OCI-LY1 (cell line): ENCODE data around the gene ACVR1C.

ENCODE experiments used
- H2AFZ ChIP-seq: fragments of 200-600 bp; sonication (generic), shearing (Covaris generic); 2 replicates; pipeline ENCODE4 v1.6.0; 2014; ENCODE audit warnings: antibody characterized with exemption, mild to moderate bottlenecking, low read length
- H3F3A ChIP-seq: fragments of 200-600 bp; sonication (generic), shearing (Covaris generic); 2 replicates; pipeline ENCODE4 v1.6.0; 2014; ENCODE audit warnings: mild to moderate bottlenecking, antibody characterized with exemption, low read length, moderate library complexity; ENCODE audit not compliant: insufficient read depth
- H3K27ac ChIP-seq: fragments of 200-600 bp; sonication (generic); 2 replicates; pipeline ENCODE4 v1.5.1; 2014; ENCODE audit warnings: low read length, mixed run types, mild to moderate bottlenecking, low read depth; ENCODE audit not compliant: poor library complexity, severe bottlenecking
- H3K27me3 ChIP-seq: fragments of 200-600 bp; sonication (generic); 2 replicates; pipeline ENCODE4 v1.6.0; 2014; ENCODE audit warnings: antibody characterized with exemption, mild to moderate bottlenecking, low read length, moderate library complexity; ENCODE audit not compliant: insufficient read depth
- H3K36me3 ChIP-seq: fragments of 200-600 bp; sonication (generic); 2 replicates; pipeline ENCODE4 v1.6.1; 2014; ENCODE audit warnings: mild to moderate bottlenecking, antibody characterized with exemption, low read length, moderate library complexity, mixed read lengths; ENCODE audit not compliant: insufficient read depth
- H3K4me1 ChIP-seq: fragments of 200-600 bp; sonication (generic); 2 replicates; pipeline ENCODE4 v1.5.1; 2014; ENCODE audit warnings: mild to moderate bottlenecking, low read length, moderate library complexity; ENCODE audit not compliant: insufficient read depth, severe bottlenecking
- H3K4me2 ChIP-seq: fragments of 200-600 bp; sonication (generic), shearing (Covaris generic); 2 replicates; pipeline ENCODE4 v1.6.1; 2014; ENCODE audit warnings: low read length
- H3K4me3 ChIP-seq: fragments of 200-600 bp; sonication (generic); 2 replicates; pipeline ENCODE4 v1.5.1; 2014; ENCODE audit warnings: low read length, low read depth, mild to moderate bottlenecking, mixed read lengths; ENCODE audit not compliant: poor library complexity, severe bottlenecking
- H3K79me2 ChIP-seq: fragments of 200-600 bp; shearing (Covaris generic); 2 replicates; pipeline ENCODE4 v1.6.1; 2016; ENCODE audit warnings: mixed run types, low read length, mixed read lengths; ENCODE audit not compliant: insufficient read depth
- H3K9ac ChIP-seq: fragments of 200-600 bp; sonication (generic), shearing (Covaris generic); 2 replicates; pipeline ENCODE4 v1.6.1; 2014; ENCODE audit warnings: mild to moderate bottlenecking, low read length, mixed read lengths
- H3K9me2 ChIP-seq: fragments of 200-600 bp; sonication (generic), shearing (Covaris generic); 2 replicates; pipeline ENCODE4 v1.6.1; 2014; ENCODE audit warnings: low read depth, mild to moderate bottlenecking, low read length, mixed read lengths
- H3K9me3 ChIP-seq: fragments of 200-600 bp; shearing (Covaris generic); 2 replicates; pipeline ENCODE4 v1.6.1; 2014; ENCODE audit warnings: low read length, mixed read lengths
- H4K20me1 ChIP-seq: fragments of 200-600 bp; sonication (generic), shearing (Covaris generic); 2 replicates; pipeline ENCODE4 v1.6.0; 2016; ENCODE audit warnings: mild to moderate bottlenecking, low read length; ENCODE audit not compliant: insufficient read depth
- CTCF ChIP-seq: fragments of 200-600 bp; sonication (generic), shearing (Covaris generic); IDR thresholded peaks from 2 replicates; pipeline ENCODE4 v1.5.1; 2017; ENCODE audit warnings: mild to moderate bottlenecking, antibody characterized with exemption, low read length, moderate library complexity, mixed read lengths
- EZH2 ChIP-seq: fragments of 200-600 bp; sonication (generic), shearing (Covaris generic); IDR thresholded peaks from 2 replicates; pipeline ENCODE4 v1.8.0; 2017; ENCODE audit warnings: borderline replicate concordance, mixed run types, mild to moderate bottlenecking, antibody characterized with exemption, low read length, moderate library complexity, mixed read lengths

Gene ACVR1C

GRCh38 chr2:157603198-157603597, 25.5 kb downstream of the ACVR1C start:
- H3K36me3 ChIP-seq, result no peaks in the 10 kb centered on the region
- no peaks in the 10 kb centered on the region for H3K9me3 ChIP-seq
- H2AFZ ChIP-seq, result no peak overlapping the region
- H3K4me3 ChIP-seq, result no peak overlapping the region
- H3K27me3 ChIP-seq, result no peaks in the 10 kb centered on the region
- no peaks in the 10 kb centered on the region for H3K79me2 ChIP-seq
- H3K9me2 ChIP-seq, result no peaks in the 10 kb centered on the region
- H3K9ac ChIP-seq, result no peak overlapping the region
- H3K4me1 ChIP-seq, result no peaks in the 10 kb centered on the region
- H4K20me1 ChIP-seq, result no peaks in the 10 kb centered on the region
- H3K27ac ChIP-seq, result no peak overlapping the region
- H3F3A ChIP-seq, result no peaks in the 10 kb centered on the region
- TF ChIP-seq CTCF (no peak), EZH2 (no peak)
- no peak overlapping the region for H3K4me2 ChIP-seq

- Histone ChIP-seq H3K4me1 (no peaks in the 10 kb centered on the region), H3K4me2 (no peak overlapping the region), H2AFZ (no peak overlapping the region)
Observed at GRCh38 chr2:157601807-157602206, 26.9 kb downstream of the ACVR1C start.

GRCh38 chr2:157596992-157597681, 31.5 kb downstream of the ACVR1C start:
- Histone ChIP-seq H3K79me2 (no peaks in the 10 kb centered on the region), H3K27me3 (peaks cover 4% of the 10 kb centered on the region; the same call in 1 of the 2 replicates), H3K9me3 (no peaks in the 10 kb centered on the region), H3K9me2 (no peaks in the 10 kb centered on the region), H3K4me3 (no peak overlapping the region), H2AFZ (no peak overlapping the region), H3K27ac (no peak overlapping the region), H3K4me2 (no peak overlapping the region), H3K36me3 (no peaks in the 10 kb centered on the region), H3F3A (no peaks in the 10 kb centered on the region), H3K4me1 (no peaks in the 10 kb centered on the region), H4K20me1 (no peaks in the 10 kb centered on the region), H3K9ac (no peak overlapping the region)
- peak; percentile 55 for TF ChIP-seq CTCF
- TF ChIP-seq EZH2, result no peak

More at GRCh38 chr2:157601807-157602206, 26.9 kb downstream of the ACVR1C start:
- H3K4me3 ChIP-seq, result no peak overlapping the region
- H3F3A ChIP-seq, result no peaks in the 10 kb centered on the region
- H3K9ac ChIP-seq, result no peak overlapping the region
- no peaks in the 10 kb centered on the region for H3K36me3 ChIP-seq
- H3K79me2 ChIP-seq, result no peaks in the 10 kb centered on the region
- H3K9me3 ChIP-seq, result no peaks in the 10 kb centered on the region
- no peaks in the 10 kb centered on the region for H4K20me1 ChIP-seq
- no peaks in the 10 kb centered on the region for H3K9me2 ChIP-seq
- TF ChIP-seq EZH2, result no peak
- TF ChIP-seq CTCF, result no peak
- H3K27ac ChIP-seq, result no peak overlapping the region
- H3K27me3 ChIP-seq, result no peaks in the 10 kb centered on the region
